Brain microvascular endothelial cell (primary cell): ENCODE results near the gene KCNQ2.

Experiments
- DNase-seq: peaks from one replicate; pipeline ENCODE4 v3.0.0-alpha.2; 2020
- H3K27ac ChIP-seq: fragments of 250-450 bp; sonication (Bioruptor Pico); 2 replicates; pipeline ENCODE4 v1.5.1; 2020; ENCODE audit warnings: mild to moderate bottlenecking, moderate library complexity
- H3K27me3 ChIP-seq: fragments of 250-450 bp; sonication (Bioruptor Pico); replicated peaks from 2 replicates; pipeline ENCODE4 v1.5.1; 2020; ENCODE audit warnings: mild to moderate bottlenecking
- H3K36me3 ChIP-seq: fragments of 250-450 bp; sonication (Bioruptor Pico); replicated peaks from 2 replicates; pipeline ENCODE4 v1.5.1; 2020; ENCODE audit warnings: mild to moderate bottlenecking
- H3K4me3 ChIP-seq: 2 replicates; pipeline ENCODE4 v1.5.1; 2011; ENCODE audit warnings: low read depth, mild to moderate bottlenecking, control low read depth, low read length, moderate library complexity
- in situ Hi-C: cut with HindIII; loops from 2 replicates; pipeline ENCODE4 v1.10.0; 2017; ENCODE audit warnings: low sequenced_read_pairs, low pct_ligation_motif_present
- TF ChIP-seq, protein P1 (sequence below): IDR thresholded peaks from 2 replicates; pipeline ENCODE4 v1.5.1; 2011; ENCODE audit warnings: low read depth, mild to moderate bottlenecking, moderate library complexity, low read length, control low read depth, inconsistent platforms; ENCODE audit errors: missing control alignments

The KCNQ2 gene

DNA sequence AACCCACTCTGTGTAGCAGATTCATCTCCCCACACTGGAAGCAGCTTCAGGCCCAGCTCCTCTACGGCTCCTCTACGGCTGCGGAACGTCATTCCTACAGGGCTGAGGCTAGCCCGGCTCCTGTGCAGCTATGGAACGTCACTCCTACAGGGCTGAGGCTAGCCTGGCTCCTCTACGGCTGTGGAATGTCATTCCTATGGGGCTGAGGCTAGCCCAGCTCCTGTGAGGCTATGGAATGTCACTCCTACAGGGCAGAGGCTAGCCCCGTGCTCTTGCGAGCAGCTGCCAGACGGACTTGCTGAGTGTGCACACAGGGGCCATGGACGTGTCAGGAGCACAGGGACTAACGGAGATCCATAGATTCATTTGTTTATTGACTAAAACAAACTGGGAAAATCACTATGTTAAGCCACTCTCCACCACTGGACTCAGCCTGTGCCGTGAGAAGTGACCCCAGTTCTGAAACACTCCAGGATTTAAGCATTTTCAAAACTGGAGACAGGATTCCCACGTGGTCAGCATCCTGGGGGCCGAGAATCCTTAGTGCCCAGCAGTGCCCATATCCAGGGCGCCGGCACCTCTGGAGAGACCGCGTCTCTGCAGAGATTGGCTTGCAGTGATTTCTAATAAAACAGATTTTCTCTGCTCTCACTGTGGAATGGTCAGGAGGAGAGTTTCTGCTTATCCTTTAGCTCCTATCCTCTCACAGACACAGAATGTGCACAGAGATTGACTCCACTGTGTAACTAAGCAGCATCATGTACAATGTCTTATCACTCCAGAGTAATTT lies 5.0 kb downstream of the KCNQ2 start:
- H3K4me3 ChIP-seq, result no peak overlapping the region
- TF ChIP-seq, protein P1, sequence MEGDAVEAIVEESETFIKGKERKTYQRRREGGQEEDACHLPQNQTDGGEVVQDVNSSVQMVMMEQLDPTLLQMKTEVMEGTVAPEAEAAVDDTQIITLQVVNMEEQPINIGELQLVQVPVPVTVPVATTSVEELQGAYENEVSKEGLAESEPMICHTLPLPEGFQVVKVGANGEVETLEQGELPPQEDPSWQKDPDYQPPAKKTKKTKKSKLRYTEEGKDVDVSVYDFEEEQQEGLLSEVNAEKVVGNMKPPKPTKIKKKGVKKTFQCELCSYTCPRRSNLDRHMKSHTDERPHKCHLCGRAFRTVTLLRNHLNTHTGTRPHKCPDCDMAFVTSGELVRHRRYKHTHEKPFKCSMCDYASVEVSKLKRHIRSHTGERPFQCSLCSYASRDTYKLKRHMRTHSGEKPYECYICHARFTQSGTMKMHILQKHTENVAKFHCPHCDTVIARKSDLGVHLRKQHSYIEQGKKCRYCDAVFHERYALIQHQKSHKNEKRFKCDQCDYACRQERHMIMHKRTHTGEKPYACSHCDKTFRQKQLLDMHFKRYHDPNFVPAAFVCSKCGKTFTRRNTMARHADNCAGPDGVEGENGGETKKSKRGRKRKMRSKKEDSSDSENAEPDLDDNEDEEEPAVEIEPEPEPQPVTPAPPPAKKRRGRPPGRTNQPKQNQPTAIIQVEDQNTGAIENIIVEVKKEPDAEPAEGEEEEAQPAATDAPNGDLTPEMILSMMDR, result no peak
- no peaks in the 10 kb centered on the region for H3K36me3 ChIP-seq
- DNase-seq, result no peak
- in situ Hi-C loops, result no loop called here
- no peak overlapping the region for H3K27ac ChIP-seq
- H3K27me3 ChIP-seq, result peaks cover 43% of the 10 kb centered on the region

DNA sequence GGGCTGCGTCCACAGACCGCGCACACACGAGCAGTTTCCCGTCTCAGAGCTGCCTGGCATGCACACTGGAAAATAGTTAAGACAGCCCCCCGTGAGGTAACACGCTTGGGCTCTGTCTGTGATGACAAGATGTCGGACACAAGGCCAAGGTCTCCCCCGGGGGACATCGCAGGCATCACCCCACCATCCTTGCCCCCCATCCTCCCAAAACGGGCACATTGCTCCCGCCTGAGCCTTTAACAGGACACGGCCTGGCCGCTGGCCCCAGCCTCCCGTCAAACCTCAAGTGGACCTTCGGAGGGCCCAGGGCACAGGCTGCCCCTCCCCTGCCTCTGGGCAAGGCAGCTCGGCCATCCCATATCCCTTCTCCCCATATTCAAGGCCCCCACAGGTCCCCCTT lies 5.6 kb downstream of the KCNQ2 start:
- no peak overlapping the region for H3K27ac ChIP-seq
- no peak overlapping the region for H3K4me3 ChIP-seq
- TF ChIP-seq, protein P1, result no peak
- no peaks in the 10 kb centered on the region for H3K36me3 ChIP-seq
- H3K27me3 ChIP-seq, result peaks cover 40% of the 10 kb centered on the region
- no peak for DNase-seq
- in situ Hi-C loops, result no loop called here

DNA sequence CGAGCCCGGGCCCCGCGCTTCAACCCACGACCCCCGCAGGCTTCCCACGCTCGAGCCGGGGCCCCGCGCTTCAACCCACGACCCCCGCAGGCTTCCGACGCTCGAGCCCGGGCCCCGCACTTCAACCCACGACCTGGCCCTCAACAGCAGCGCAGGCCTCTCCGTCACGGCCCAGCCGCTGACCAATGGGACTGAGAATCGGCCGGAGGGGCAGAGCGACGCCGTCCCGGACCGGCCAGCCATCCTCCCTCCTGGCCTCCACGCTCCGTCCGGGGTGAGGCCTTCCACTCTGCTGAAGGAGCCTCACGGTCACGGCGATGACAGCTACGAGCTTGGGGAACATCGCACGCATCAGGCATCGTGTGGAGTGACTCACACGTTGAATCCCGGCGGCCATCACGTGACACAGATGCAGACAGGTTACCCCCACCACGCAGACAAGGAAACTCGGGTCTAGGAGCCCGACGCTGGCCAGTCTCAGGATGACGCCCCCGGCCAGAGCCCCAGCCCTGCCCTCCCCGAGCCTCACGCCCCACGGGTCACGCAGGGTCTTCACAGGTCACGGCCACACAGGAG lies 6.1 kb downstream of the KCNQ2 start:
- Histone ChIP-seq H3K27me3 (peaks cover 37% of the 10 kb centered on the region), H3K36me3 (no peaks in the 10 kb centered on the region), H3K27ac (no peak overlapping the region), H3K4me3 (no peak overlapping the region)
- in situ Hi-C loops, result no loop called here
- TF ChIP-seq, protein P1, result no peak
- DNase-seq, result no peak

DNA sequence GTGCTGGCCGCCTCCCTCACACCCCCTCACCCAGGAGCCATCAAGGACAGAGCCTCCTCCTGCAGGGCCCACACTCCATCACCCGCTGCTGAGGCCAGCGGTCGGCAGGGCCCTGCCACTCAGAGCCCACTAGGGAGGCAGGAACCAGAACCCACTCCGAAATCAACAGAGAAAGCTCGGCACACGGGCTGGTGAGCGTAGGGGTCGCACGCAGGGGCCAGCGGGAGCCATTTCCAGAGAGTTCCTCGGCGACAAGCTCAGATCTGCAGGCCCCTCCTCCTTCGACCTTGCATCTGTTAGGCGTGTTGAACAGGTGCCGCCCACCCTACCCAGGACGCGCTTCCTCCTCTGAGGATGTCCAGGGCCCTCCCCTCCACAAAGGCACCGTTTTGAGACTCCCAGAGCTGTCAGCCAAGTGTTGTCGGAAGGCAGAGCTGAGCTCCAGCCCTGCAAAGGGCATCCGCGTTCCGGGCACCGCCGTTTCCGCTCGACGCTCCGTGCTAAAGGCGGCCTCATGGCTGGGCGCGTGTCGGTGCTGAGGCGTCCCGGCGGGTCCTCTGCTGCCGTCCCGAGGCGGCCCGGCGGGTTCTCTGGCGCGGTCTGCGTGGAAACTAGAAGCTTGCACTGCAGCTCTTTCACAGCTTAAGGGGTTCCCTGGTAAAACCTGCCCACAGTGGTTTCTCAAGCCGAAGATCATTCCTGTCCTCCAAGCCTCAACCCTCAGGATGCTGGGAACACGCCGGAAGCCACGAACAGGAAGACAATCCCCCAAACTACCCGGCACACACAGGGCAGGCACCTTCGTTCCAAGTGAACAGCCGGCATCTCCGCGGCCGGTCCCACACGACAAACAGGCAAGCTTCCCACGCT lies 6.8 kb downstream of the KCNQ2 start:
- peaks cover 30% of the 10 kb centered on the region for H3K27me3 ChIP-seq
- no peak for DNase-seq
- no peaks in the 10 kb centered on the region for H3K36me3 ChIP-seq
- TF ChIP-seq, protein P1, result no peak
- H3K27ac ChIP-seq, result no peak overlapping the region
- in situ Hi-C loops, result no loop called here
- H3K4me3 ChIP-seq, result no peak overlapping the region

DNA sequence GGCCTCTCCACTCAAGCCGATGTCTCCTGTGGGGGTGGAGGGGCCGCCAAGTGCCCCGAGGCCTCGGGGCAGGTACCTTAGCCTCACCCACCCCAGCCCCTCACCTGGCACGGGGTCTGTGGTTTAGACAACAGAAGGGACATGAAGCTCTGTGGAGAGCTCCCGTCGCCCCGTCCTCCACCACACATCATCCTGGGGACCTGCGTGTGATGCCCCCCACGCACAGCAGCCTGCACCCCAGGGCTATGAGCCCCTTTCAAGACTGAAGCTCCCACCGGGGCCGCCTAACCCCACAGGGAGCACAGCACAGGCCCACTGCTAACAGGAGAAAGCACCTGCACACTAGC lies 8.2 kb downstream of the KCNQ2 start:
- H3K4me3 ChIP-seq, result no peak overlapping the region
- H3K27me3 ChIP-seq, result peaks cover 24% of the 10 kb centered on the region
- in situ Hi-C loops, result no loop called here
- DNase-seq, result no peak
- no peak overlapping the region for H3K27ac ChIP-seq
- H3K36me3 ChIP-seq, result no peaks in the 10 kb centered on the region
- TF ChIP-seq, protein P1, result no peak
